ENCODE measurements around the gene SLC9A9.
A peak's percentile ranks its signal among the peaks of the same experiment; 100 is the strongest.

The SLC9A9 gene

GRCh38 chr3:143644370-143645089, 203.7 kb downstream of the SLC9A9 start:
- Histone ChIP-seq H3K4me1 (ENCODE audit: low read length) (no peaks in the 10 kb centered on the region), H3K4me3 (ENCODE audit: low read length) (no peak overlapping the region), H3K9me3 (replicated peaks; ENCODE audit: insufficient read depth, low read length) (no peaks in the 10 kb centered on the region), H3F3A (ENCODE audit: insufficient read depth, low read length) (no peaks in the 10 kb centered on the region), H3K9ac (ENCODE audit: low read length) (no peak overlapping the region), H3K79me2 (ENCODE audit: low read length) (no peaks in the 10 kb centered on the region), H3K27me3 (replicated peaks; ENCODE audit: insufficient read depth, low read length) (no peaks in the 10 kb centered on the region), H3K9me2 (replicated peaks; ENCODE audit: insufficient read depth, low read length) (no peaks in the 10 kb centered on the region), H3K4me2 (ENCODE audit: low read depth, low read length) (no peak overlapping the region), H3K36me3 (replicated peaks; ENCODE audit: insufficient read depth, low read length) (no peaks in the 10 kb centered on the region), H3K27ac (ENCODE audit: low read length) (no peak overlapping the region), H2AFZ (ENCODE audit: low read length) (no peak overlapping the region), H4K20me1 (ENCODE audit: insufficient read depth, low read length) (no peaks in the 10 kb centered on the region)
- no peak for TF ChIP-seq EZH2phosphoT487 (IDR thresholded peaks at IDR 0.05; ENCODE audit: low read length)
- TF ChIP-seq EZH2 (optimal IDR thresholded peaks at IDR 0.05; ENCODE audit: low read depth, low read length) = no peak
- peak; percentile 48 for TF ChIP-seq CTCF (IDR thresholded peaks at IDR 0.05; ENCODE audit: low read length)
- DNase-seq = peak; percentile 14

- no peak overlapping the region for H3K4me2 ChIP-seq (ENCODE audit: low read depth, low read length)
- H2AFZ ChIP-seq (ENCODE audit: low read length) = no peak overlapping the region
- no peaks in the 10 kb centered on the region for H3K79me2 ChIP-seq (ENCODE audit: low read length)
- no peaks in the 10 kb centered on the region for H3F3A ChIP-seq (ENCODE audit: insufficient read depth, low read length)
- H4K20me1 ChIP-seq (ENCODE audit: insufficient read depth, low read length) = no peaks in the 10 kb centered on the region
- no peaks in the 10 kb centered on the region for H3K4me1 ChIP-seq (ENCODE audit: low read length)
- no peak for DNase-seq
- H3K36me3 ChIP-seq (replicated peaks; ENCODE audit: insufficient read depth, low read length) = no peaks in the 10 kb centered on the region
- H3K27me3 ChIP-seq (replicated peaks; ENCODE audit: insufficient read depth, low read length) = no peaks in the 10 kb centered on the region
- H3K27ac ChIP-seq (ENCODE audit: low read length) = no peak overlapping the region
- TF ChIP-seq EZH2phosphoT487 (IDR thresholded peaks at IDR 0.05; ENCODE audit: low read length) (no peak), CTCF (IDR thresholded peaks at IDR 0.05; ENCODE audit: low read length) (no peak), EZH2 (optimal IDR thresholded peaks at IDR 0.05; ENCODE audit: low read depth, low read length) (no peak)
- no peaks in the 10 kb centered on the region for H3K9me3 ChIP-seq (replicated peaks; ENCODE audit: insufficient read depth, low read length)
- no peak overlapping the region for H3K9ac ChIP-seq (ENCODE audit: low read length)
- no peak overlapping the region for H3K4me3 ChIP-seq (ENCODE audit: low read length)
- H3K9me2 ChIP-seq (replicated peaks; ENCODE audit: insufficient read depth, low read length) = no peaks in the 10 kb centered on the region
Observed at GRCh38 chr3:143643905-143644304, 204.4 kb downstream of the SLC9A9 start.

- H3K27me3 ChIP-seq (replicated peaks; ENCODE audit: insufficient read depth, low read length) = no peaks in the 10 kb centered on the region
- H4K20me1 ChIP-seq (ENCODE audit: insufficient read depth, low read length) = no peaks in the 10 kb centered on the region
- H3K9me2 ChIP-seq (replicated peaks; ENCODE audit: insufficient read depth, low read length) = no peaks in the 10 kb centered on the region
- no peaks in the 10 kb centered on the region for H3K4me1 ChIP-seq (ENCODE audit: low read length)
- H3K27ac ChIP-seq (ENCODE audit: low read length) = no peak overlapping the region
- H3K36me3 ChIP-seq (replicated peaks; ENCODE audit: insufficient read depth, low read length) = no peaks in the 10 kb centered on the region
- H3K4me3 ChIP-seq (ENCODE audit: low read length) = no peak overlapping the region
- H3F3A ChIP-seq (ENCODE audit: insufficient read depth, low read length) = no peaks in the 10 kb centered on the region
- H3K79me2 ChIP-seq (ENCODE audit: low read length) = no peaks in the 10 kb centered on the region
- TF ChIP-seq EZH2phosphoT487 (IDR thresholded peaks at IDR 0.05; ENCODE audit: low read length) (no peak), CTCF (IDR thresholded peaks at IDR 0.05; ENCODE audit: low read length) (no peak), EZH2 (optimal IDR thresholded peaks at IDR 0.05; ENCODE audit: low read depth, low read length) (no peak)
- H3K4me2 ChIP-seq (ENCODE audit: low read depth, low read length) = no peak overlapping the region
- no peak for DNase-seq
- H3K9ac ChIP-seq (ENCODE audit: low read length) = no peak overlapping the region
- H3K9me3 ChIP-seq (replicated peaks; ENCODE audit: insufficient read depth, low read length) = no peaks in the 10 kb centered on the region
- H2AFZ ChIP-seq (ENCODE audit: low read length) = no peak overlapping the region
Observed at GRCh38 chr3:143640774-143641173, 207.5 kb downstream of the SLC9A9 start.
